HG02938 (cell line): ENCODE results near the gene KCNQ1.
A peak's percentile ranks its signal among the peaks of the same experiment; 100 is the strongest.

Source experiments
- ATAC-seq: cut with Tn5 transposase; IDR thresholded peaks from one replicate; pipeline ENCODE4 v1.9.1; 2021; ENCODE audit warnings: mild to moderate bottlenecking, moderate library complexity; ENCODE audit not compliant: unreplicated experiment

KCNQ1 gene

DNA sequence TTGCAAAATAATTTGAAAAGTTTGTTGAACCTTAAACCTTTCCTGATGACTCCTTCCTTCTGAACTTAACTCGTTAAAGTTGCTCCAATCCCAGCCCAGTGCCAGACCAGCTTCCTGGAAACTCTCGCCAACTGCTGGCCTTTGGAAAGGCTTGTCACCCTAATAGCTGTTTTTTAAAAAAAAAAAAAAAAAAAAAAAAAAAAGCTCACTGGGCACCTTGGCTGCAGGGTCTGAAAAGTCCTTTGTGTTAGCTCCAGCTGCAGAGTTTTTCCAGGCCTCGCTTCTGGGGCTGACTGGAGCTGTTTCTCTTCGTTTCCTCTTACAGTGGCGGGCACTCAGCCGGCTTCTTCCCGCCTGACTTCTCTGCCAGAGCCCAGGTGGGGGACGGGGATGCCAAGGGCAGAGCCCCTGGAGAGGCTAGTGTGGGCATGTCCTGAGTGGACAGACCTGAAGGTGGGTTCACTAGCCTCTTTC, 229.9 kb downstream of the KCNQ1 start:
- ATAC-seq = no peak

- no peak for ATAC-seq
Measured at GRCh38 chr11:2675540-2675939, 230.7 kb downstream of the KCNQ1 start.

DNA sequence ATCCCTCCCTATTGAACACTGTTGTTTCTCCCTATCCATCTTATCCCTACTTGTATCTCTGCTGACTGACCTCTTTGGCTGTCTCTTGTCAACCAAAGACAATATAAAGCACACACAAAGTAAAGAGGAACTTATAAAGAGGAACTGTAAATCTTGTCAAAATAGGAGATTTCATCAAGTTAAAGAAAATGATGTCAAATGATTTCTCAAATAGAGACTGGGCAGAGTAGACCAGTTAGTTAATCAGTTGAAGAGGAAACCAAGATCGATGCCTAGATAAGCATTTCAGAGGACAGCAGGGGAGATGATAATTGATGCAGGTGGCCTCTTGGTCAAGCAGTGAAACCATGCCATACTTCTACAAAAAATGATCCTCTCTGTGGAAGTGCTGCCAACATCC, 232.3 kb downstream of the KCNQ1 start:
- peak; percentile 58 for ATAC-seq

DNA sequence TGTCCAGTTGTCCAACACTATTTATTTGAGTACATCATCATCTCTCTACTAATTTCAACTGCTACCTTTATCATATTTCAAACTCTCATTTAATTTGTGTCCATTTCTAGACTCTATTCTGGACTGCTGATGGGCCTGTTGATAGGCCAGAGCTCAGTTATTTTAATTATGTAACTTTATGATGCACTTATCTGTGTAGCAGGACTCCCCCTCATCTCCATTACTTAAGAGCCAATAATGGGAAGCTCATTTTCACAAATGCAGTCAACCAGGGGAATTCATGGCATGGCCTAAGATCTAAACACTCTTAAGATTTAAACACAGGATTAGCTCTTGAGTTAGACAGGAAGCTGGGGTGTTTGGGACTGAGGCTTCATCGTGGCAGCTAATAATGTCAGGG, 233.6 kb downstream of the KCNQ1 start:
- no peak for ATAC-seq

DNA sequence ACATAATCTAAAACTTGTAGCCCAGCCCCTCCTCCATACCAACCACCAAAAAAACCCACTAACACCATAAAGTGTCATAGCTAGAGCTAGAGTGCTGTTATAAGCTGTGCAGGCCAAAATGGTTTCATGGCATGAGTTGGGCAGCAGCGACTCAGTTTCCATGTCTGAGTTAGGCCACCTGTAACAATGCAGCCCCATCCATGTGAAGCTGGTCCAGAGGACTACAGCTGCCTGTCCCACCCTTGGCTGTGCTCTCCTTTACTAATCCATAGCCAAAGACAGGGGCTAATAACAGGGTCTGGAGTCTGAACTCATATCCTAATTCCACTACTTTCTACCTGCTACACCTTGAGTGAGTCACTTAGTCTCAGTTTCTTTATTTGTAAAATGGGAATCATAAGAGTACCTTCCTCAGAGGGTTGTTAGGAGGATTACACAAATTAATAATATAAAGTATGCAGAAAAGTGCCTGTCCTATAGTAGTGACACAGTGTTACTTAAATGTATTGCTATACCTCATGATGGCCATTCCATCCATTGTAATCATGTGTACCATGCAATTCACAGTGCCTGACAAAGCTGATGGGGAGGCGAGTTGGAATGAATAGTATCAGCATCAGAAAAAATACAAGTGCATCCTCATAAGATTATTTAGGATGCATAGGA, 234.3 kb downstream of the KCNQ1 start:
- ATAC-seq = no peak

- no peak for ATAC-seq
Measured at GRCh38 chr11:2681408-2682145, 236.8 kb downstream of the KCNQ1 start.

DNA sequence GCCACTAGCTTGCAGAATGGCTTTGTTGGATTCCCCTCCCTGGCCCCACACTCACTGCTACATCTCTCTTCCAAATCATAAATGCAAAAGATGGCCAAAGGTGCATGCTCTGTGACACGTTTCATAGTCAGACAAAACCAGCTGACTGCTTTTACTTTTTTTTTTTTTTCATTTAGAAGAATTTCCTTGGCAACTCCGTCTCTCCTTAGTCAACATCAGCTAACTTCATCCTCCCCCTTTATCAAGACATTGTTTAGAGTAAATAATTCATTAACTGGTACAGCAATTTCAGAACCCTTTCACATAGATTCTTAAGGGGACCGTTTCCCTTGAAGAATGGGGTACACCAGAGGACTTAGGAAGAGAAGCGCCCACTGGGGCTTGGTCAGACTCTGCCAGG, 239.0 kb downstream of the KCNQ1 start:
- no peak for ATAC-seq

DNA sequence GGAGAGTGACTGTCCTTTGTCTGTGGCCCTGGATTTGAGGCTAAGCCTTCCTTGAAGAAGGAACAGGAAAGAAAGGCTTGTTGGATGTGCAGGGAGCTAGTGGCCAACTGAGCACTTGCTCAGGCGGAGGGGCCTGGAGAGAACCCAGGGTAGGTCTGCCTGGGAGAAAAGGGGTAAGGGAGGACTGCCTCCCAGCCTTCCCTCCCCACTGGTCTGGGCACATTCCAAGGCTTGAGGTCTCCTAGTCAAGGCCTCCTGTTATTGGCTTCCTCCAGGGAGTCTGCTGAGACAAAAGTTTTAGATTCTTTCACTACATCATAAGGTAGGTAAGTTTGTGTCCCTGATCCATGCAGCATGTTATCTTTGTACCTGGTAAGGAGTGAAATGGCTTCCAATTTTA, 239.8 kb downstream of the KCNQ1 start:
- ATAC-seq = no peak

DNA sequence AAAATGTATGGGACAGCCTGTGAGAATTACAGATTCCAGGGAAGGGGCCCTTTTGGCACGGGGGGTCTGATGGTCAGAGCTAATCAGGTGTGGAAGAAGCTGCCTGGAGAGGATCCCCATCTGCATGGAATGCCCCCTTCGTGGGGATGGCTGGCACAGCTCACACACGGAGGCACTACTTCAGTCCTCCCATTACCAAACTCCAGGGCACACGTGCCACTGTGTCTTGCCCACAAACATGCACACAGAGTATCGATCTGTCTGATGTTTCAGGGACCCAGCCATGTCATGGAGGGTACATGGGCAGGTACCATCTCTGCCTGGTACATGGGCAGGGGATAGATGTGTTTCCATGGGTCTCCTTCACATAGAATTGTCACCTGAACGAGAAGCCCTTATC, 240.2 kb downstream of the KCNQ1 start:
- no peak for ATAC-seq

DNA sequence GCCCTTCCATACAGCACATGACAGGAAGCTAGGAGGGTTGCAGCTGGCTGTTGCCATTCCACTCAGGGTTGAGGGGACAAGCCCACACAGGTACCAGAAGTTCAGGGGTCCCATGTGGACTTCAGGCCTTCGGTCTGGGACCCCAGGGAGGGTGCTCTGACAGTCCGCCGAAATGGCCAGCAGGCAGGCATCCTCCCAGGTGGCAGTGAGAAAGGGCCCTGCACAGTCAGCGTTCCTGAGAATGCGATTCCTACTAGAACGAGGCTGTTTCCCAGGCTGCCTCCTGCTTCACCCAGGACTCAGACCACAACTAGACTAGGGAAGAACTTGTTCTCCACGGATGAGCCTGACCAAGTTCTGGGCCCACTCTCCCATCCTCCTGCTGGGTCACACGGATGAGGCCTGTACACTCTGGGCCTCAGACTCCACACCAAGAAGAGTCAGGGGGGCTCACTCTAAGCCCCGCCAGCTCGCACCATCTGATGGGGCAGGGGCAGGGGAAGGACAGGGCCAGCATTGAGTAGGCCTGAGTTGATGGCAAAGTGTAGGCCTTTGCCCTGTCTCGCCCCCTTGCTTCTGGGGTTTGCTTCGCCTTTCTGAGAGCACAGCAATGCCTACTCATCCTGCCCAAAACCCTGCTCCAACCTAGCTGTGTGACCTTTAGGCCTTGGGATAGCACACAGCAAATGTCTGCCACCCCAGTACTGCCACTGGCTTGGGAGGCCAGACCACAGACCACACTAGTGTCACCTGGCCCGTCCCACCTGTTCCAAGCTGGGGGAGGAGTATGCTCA, 241.0 kb downstream of the KCNQ1 start:
- no peak for ATAC-seq

DNA sequence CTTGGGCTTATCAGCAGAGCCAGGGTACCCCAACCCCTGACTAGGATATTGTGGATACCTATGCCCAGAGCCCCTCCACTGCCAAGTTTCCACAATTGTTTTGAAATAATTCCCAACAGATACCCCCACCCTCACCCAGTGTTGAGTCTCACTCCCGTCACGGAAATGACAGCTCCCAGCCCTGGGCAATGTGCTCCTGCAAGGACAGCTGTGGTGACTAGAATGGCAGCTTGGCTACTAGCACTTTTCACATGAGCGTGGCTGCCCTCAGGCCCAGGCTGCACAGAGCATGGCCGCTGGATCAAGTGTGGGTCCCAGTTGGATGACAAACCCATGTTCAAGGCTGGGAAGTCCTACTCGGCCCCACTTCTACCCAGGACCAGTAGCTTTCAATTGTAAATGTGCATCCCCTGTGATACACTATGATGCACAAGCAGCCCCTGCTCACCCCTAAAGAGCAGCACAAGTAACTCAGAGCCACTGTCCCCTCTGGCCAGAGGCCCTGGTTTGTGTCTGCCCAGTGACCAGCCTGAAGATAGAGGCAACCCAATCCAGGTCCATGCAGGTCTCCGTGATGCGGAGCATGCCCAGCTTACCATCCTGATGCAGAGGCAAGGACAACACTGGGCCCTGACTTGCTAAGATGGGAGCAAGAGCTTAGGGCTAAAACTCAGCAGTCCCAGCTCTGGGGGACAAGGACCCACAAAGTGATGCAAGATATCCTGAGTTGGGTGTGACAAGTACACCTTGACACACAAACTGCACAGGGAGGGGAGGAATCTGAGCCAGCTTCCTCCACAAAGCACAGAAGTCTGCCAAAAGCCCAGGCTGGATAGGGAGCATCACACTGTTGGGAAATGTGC, 241.8 kb downstream of the KCNQ1 start:
- no peak for ATAC-seq

DNA sequence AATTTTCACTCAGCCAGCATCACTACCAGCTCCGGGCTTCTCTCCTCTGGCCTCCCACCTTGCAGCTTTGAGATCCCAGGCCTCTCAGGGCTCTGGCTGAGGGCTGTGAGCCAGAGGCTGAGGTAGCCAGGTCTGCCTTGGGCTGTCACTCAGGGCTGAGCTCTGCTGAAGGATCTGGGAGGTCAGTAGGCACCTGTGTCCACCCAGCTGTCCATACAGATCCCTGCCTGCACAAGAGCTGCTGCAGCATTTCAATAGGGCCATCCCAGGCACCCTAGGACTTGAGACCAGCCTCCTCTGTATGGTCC, 242.4 kb downstream of the KCNQ1 start:
- no peak for ATAC-seq

DNA sequence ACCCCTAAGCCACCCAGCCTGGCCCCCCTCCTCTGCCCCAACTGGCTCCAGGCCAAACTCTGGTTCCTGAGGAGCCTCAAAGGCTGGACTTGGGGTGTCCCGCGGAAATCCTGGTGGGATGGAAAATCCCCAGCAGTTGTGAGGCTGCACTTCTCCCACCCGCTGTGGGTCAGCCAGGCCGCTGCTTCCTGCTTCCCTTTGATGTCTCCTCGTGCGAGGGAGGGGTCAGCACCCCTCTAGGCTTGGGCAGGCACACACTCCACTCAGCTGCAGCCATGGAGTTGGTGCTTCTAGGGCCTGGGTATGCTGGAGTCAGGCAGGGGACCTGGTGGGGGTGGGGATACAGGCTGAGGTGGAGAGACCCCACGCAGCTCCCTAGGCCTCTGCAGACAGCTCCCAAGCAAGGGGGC, 243.0 kb downstream of the KCNQ1 start:
- no peak for ATAC-seq

- no peak for ATAC-seq
Measured at GRCh38 chr11:2688381-2689231, 243.8 kb downstream of the KCNQ1 start.

DNA sequence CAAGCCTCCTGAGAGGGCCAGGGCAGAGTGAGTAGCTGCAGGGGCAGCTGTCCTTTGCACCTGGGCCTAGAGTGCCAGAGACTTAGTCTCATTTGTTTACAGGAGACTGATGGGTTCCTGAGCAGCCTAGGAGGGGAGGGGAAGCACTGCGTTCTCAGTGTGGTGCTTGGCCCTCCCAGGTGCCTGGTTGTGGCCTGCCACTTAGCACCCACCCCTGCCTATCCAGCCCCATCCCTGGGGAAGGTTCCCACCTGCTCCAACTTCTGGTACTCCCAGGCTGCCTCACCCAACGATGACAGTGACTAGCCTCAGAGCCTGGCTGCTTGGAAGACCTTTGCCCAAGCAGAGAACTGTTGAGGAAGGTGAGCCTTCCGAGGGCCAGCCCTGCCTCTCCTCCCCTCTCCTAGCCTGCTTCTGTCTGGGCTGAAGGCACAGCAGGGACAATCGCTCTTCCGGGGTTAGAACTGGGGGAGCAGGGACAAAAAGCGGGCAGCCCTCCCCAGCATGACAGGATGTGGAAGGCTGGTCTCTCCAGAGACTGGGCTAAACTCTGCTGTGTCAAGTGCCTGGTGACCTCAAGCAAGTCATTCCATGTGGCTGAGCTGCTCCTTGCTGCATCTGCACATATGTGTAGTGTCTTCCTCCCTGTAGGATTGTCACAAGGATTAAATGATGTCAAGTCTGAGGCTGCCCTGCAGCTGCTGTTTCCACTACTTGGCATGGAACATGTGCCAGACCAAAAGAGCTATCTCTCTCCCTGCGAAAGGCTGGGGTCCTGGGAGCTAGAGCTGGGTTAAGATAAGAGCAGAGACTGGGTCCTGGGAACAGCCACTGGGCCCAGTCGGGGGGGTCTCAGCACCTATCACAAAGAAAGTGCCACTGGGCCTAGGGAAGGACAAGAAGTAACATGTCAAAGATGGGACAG, 245.1 kb downstream of the KCNQ1 start:
- ATAC-seq = no peak

DNA sequence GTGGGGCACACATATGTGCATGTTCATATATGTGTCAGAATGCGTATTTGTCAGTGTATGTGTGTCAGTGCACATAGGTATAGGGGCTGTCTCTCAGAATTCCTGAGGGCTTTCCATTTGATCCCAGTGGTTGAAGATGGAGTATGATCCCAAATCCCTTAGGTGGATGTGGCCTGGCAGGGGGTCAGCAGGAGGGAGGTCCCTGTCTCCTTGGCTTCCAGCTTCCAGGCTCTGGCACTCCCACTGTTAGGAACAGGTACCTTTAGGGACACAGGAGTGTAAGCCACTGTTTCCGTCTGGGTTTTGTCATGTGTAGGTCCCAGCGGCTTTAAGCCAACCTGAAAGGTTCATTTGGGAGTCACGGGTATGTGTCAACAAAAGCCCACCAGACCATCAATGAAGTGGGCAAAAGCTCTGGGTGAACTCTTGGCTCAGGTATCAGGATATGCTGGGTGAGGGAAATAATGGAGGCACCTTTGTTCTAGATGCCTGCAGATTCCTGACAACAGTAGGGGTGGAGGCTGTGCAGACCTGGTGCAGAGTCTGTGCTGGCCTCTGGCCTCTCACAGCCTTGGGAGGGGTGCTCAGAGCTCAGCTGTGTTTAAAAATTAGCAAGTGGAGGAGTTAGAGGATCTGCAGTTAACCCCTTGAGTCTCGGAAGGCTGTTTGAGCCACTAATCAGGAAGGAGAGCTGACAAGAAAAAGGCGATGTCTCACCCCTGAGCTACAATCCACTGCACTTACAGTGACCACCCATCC, 246.0 kb downstream of the KCNQ1 start:
- ATAC-seq = no peak

DNA sequence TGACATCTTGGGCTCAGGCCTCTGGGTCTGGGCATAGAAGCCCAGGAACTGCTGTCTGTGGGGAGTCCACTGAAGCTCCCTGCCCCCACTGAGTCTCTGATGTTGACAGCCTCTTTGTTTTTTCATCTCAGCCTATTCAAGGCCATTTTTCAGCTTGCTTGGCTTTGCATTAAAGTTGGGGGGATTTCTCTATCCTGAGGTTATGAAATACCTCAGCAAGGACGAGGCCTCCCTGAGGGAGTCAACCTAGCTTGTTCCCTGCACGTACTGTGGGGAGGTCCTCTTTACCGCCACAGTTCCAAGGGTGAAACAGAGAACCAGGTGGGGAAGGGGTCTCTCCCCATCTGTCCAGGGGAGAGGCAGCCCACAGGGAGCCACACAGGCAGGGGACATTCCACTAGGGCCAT, 246.6 kb downstream of the KCNQ1 start:
- no peak for ATAC-seq
